ENCODE results near the gene WDR86.

- TF ChIP-seq CTCF (conservative IDR thresholded peaks at IDR 0.05) (no peak), EZH2 (IDR thresholded peaks at IDR 0.05; ENCODE audit: low read depth) (no peak)
Observed at GRCh38 chr7:151431281-151431767, 21.5 kb upstream of the WDR86 start.
